ENCODE data around the gene TMEM248. TPM values are rescaled to one million over a fixed set of nuclear protein-coding genes. Genes with fewer than 3 reads are reported as not detected.
"Not testable (repeated sequence)": the region's sequence is repeated elsewhere in the genome, so short reads cannot be mapped to it uniquely, and the experiment has no call there.

TMEM248 gene
- total RNA-seq, 2 experiments from 2014 or later, result 88.3 to 91.6 TPM

DNA sequence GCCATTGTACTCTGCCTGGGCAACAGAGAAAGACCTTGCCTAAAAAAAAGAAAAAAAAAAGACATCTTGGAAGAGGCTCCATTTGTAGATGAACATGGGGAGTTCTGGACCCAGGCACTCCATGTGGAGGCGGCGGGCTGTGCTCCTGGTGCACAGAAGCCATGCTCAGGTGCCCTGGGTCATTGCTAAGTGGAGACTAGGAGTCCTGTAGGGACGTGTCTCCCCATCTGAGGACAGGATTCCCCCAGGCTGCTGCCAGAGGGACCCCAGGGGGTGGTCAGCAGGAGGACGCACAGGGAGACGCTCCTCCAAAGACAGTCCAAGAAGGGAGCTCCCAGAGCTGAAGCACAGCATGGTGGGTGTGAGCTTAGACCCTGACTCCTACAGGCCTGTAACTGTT lies 40.1 kb downstream of the TMEM248 start:
- no peaks in the 10 kb centered on the region for H3K4me1 Mint-ChIP-seq
- H3K4me3 Mint-ChIP-seq, result no peak overlapping the region
- H3K27me3 Mint-ChIP-seq, result no peaks in the 10 kb centered on the region
- DNase-seq, result no peak
- ChIA-PET CTCF (no interaction called here), POLR2A (no interaction called here)
- no peak overlapping the region for H3K27ac Mint-ChIP-seq
- H3K36me3 Mint-ChIP-seq (ENCODE audit: low read depth), result peaks cover 35% of the 10 kb centered on the region
- no peaks in the 10 kb centered on the region for H3K9me3 Mint-ChIP-seq

DNA sequence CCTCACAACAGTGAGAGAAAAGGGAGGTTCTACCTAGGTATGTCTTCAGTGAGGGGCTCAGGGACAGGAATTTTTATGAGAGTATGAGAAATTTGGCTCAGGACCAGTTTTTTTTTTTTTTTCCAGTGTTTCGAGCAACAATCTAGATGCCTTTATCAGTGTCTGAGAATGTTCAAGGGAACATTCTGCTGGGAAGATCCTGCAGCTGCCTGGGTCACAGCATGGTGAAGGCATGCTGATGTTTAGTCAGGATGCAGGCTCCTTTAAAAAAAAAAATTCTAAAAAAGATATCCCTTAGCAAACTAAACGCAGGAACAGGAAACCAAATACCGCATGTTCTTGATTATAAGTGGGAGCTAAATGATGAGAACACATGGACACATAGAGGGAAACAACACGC lies 43.4 kb downstream of the TMEM248 start:
- H3K27ac Mint-ChIP-seq, result no peak overlapping the region
- H3K4me3 Mint-ChIP-seq, result no peak overlapping the region

DNA sequence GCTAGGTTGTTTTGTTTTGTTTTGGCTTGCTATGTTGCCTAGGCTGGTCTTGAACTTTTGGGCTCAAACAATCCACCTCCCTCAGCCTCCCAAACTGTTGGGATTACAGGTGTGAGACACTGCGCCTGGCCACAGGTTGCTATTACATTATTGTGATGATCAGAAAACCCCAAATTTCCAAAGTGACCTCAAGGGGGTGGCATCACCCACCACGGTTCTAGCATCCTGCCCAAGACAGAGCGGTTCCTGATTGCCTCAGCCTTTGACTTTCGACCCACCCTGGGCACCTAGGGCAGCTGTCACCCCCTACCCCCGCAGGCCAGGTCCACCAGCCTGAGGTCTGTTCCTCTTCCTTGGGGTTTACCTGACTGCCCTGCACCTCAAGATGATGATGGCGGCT lies 46.0 kb downstream of the TMEM248 start:
- no peak overlapping the region for H3K4me3 Mint-ChIP-seq
- CTCF ChIA-PET, result no interaction called here
- H3K27ac Mint-ChIP-seq, result no peak overlapping the region
- POLR2A ChIA-PET, result interaction anchor here (1.5 kb wide), 1 partner anchor 46 kb away, joined by 5 read pairs; the partner anchor contains the start of gene TMEM248
- no peaks in the 10 kb centered on the region for H3K36me3 Mint-ChIP-seq (ENCODE audit: low read depth)
- H3K4me1 Mint-ChIP-seq, result no peaks in the 10 kb centered on the region
- DNase-seq, result no peak
- H3K27me3 Mint-ChIP-seq, result no peaks in the 10 kb centered on the region
- no peaks in the 10 kb centered on the region for H3K9me3 Mint-ChIP-seq

More for the DNA sequence above, 43.4 kb downstream of the TMEM248 start:
- no peaks in the 10 kb centered on the region for H3K4me1 Mint-ChIP-seq
- peaks cover 10% of the 10 kb centered on the region for H3K36me3 Mint-ChIP-seq (ENCODE audit: low read depth)
- ChIA-PET POLR2A (no interaction called here), CTCF (no interaction called here)
- H3K9me3 Mint-ChIP-seq, result no peaks in the 10 kb centered on the region
- DNase-seq, result no peak
- no peaks in the 10 kb centered on the region for H3K27me3 Mint-ChIP-seq

DNA sequence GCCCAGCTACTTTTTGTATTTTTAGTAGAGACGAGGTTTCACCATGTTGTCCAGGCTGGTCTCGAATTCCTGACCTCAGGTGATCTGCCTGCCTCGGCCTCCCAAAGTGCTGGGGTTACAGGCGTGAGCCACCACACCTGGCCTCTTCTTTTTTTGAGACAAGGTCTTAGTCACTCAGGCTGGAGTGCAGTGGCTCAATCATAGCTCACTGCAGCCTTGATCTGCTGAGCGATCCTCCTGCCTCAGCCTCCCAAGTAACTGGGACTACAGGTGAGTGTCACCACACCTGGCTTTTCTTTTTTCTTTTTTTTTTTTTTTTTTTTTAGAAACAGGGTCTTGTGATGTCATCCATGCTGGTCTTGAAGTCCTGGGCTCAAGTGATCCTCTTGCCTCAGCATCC lies 48.0 kb downstream of the TMEM248 start:
- CTCF ChIA-PET; H3K27me3 Mint-ChIP-seq; H3K4me1 Mint-ChIP-seq; DNase-seq; H3K4me3 Mint-ChIP-seq; POLR2A ChIA-PET; H3K36me3 Mint-ChIP-seq (ENCODE audit: low read depth); H3K9me3 Mint-ChIP-seq; H3K27ac Mint-ChIP-seq: not testable (repeated sequence)

DNA sequence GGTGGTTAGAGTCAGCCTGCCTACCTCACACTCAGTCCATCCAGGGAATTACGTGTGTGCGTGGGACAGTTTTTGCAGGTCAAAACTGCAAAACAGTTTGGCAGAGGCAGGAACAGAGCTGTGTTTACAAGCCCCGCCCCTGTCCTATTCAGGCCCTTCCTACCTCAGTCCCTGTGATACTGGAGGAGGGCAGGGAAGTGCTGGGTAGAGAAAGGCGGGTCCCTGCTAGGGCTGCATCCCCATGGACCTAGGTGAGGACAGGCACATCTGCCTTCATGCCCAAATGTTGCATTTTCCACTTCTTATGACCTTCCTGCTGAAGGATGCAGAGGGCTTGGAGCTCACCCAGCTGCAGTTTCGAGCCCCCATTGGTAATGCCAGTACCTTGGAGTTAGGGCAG lies 49.3 kb downstream of the TMEM248 start:
- H3K27ac Mint-ChIP-seq, result no peak overlapping the region
- no peaks in the 10 kb centered on the region for H3K4me1 Mint-ChIP-seq

DNA sequence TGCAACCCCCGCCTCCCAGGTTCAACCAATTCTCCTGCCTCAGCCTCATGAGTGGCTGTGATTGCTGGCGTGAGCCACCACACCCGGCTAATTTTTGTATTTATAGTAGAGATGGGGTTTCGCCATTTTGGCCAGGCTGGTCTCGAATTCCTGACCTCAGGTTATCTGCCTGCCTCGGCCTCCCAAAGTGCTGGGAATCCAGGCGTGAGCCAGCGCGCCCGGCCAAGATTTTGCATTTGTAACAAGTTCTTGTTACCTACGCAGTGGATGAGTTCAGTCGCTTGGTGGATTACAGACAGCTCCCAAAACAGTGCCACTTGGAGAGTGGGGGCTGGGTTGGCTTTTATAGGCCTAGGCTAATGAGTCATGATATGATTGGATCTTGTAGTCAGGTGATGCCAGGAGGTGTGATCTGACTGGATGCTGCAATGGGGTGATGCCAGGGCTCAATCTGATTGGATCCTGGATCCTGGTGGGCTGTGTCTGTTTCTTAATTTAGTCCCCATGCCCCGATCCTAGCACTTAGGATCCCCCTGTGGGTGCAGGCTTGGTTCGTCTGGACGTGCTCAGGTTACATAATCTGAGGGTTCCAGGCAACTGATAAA lies 54.1 kb downstream of the TMEM248 start:
- Mint-ChIP-seq H3K27ac (no peak overlapping the region), H3K4me1 (no peaks in the 10 kb centered on the region), H3K27me3 (no peaks in the 10 kb centered on the region), H3K9me3 (peaks cover 5% of the 10 kb centered on the region), H3K36me3 (ENCODE audit: low read depth) (peaks cover under 1% of the 10 kb centered on the region), H3K4me3 (no peak overlapping the region)
- POLR2A ChIA-PET, result no interaction called here
- CTCF ChIA-PET, result no interaction called here
- DNase-seq, result no peak

More for the DNA sequence above, 49.3 kb downstream of the TMEM248 start:
- ChIA-PET CTCF (interaction anchor here (0.6 kb wide), 1 partner anchor 14 kb away, joined by 3 read pairs; no protein-coding TSS in a partner anchor), POLR2A (no interaction called here)
- DNase-seq, result no peak
- Mint-ChIP-seq H3K9me3 (no peaks in the 10 kb centered on the region), H3K4me3 (no peak overlapping the region), H3K27me3 (no peaks in the 10 kb centered on the region), H3K36me3 (ENCODE audit: low read depth) (no peaks in the 10 kb centered on the region)

DNA sequence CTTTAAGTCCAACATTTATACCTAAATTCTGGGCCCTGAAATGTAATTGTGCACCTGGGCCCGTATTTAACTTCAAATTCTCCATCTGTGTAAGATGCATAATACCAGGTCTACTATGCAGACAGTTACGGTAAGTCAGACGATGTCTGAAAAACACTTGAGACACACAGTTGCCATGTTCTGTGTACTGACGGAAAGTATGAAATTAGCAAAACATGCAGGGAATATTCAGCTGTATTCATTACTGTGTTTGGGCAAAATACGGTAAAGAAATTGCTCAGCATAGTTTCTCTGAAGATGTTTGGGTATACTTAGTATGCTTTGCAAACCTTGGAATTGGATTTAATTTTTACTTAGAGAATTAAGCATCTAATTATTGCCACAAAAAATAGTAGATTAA lies 57.3 kb downstream of the TMEM248 start:
- CTCF ChIA-PET; POLR2A ChIA-PET; DNase-seq; H3K4me1 Mint-ChIP-seq; H3K4me3 Mint-ChIP-seq; H3K36me3 Mint-ChIP-seq (ENCODE audit: low read depth); H3K27ac Mint-ChIP-seq; H3K27me3 Mint-ChIP-seq: not testable (repeated sequence)
- H3K9me3 Mint-ChIP-seq, result peaks cover 14% of the 10 kb centered on the region

DNA sequence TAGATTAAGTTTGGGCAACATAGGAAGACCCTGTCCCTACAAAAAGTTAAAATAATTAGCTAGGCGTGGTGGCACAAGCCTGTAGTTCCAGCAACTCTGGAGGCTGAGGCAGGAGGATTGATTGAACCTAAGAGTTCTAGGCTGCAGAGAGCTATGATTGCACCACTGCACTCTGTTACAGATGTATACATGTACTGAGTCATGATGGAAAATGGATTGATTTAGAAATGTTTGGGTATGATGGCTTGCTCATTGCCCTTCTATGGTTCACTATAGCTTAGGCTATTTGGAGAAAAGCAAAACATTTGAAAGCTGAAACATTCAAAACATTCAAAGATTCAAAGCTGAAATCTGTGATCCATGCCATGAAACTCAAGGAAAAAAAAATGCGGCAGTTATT lies 58.0 kb downstream of the TMEM248 start:
- DNase-seq; H3K36me3 Mint-ChIP-seq (ENCODE audit: low read depth); H3K27ac Mint-ChIP-seq; H3K27me3 Mint-ChIP-seq; POLR2A ChIA-PET; H3K4me3 Mint-ChIP-seq; H3K4me1 Mint-ChIP-seq: not testable (repeated sequence)
- peaks cover 14% of the 10 kb centered on the region for H3K9me3 Mint-ChIP-seq
- CTCF ChIA-PET, result interaction anchor here (0.6 to 0.7 kb wide), 2 partner anchors 9 to 47 kb away, joined by 3 read pairs; no protein-coding TSS in a partner anchor

DNA sequence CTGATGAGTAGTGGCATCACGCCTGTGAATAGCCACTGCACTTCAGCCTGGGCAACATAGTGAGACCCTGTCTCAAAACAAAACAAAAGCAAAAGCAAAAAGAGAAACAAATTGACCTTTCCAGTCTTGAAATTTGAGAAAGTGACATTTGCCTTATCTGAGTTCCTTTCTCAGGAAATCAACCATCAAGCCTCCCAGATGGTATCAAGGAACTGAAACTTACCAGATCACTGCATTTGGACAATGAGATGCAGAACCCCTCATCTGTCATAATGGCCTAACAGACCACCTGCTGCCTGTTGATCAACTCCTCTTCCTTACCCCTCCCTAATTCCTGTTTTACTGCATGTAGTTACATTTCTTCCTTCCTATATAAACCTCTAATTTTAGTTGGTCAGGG lies 59.3 kb downstream of the TMEM248 start:
- H3K27ac Mint-ChIP-seq; CTCF ChIA-PET; H3K27me3 Mint-ChIP-seq; H3K4me1 Mint-ChIP-seq; H3K36me3 Mint-ChIP-seq (ENCODE audit: low read depth); H3K4me3 Mint-ChIP-seq; POLR2A ChIA-PET; DNase-seq: not testable (repeated sequence)
- peaks cover 14% of the 10 kb centered on the region for H3K9me3 Mint-ChIP-seq

DNA sequence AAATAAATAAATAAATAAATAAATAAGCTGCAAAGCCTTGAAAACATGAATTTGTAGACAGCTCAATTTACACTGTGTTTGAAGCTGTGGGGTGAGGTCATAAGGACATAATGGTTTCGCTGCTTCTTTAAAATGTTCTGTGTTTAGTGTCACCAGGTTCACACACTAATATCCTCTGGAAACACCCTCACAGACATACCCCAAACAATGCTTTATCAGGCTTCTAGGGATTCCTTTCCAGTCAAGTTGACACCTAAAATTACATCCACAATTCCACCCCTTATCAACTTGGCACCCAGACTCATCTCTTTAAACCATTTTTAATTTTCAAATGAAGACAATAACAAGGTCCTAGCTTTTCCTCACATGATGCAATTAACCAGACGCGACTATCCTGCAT lies 68.5 kb downstream of the TMEM248 start:
- H3K9me3 Mint-ChIP-seq, H3K4me3 Mint-ChIP-seq, H3K27me3 Mint-ChIP-seq, DNase-seq, H3K27ac Mint-ChIP-seq, CTCF ChIA-PET, POLR2A ChIA-PET: not testable (repeated sequence)
- Mint-ChIP-seq H3K4me1 (peaks cover 19% of the 10 kb centered on the region), H3K36me3 (ENCODE audit: low read depth) (peaks cover 37% of the 10 kb centered on the region)

DNA sequence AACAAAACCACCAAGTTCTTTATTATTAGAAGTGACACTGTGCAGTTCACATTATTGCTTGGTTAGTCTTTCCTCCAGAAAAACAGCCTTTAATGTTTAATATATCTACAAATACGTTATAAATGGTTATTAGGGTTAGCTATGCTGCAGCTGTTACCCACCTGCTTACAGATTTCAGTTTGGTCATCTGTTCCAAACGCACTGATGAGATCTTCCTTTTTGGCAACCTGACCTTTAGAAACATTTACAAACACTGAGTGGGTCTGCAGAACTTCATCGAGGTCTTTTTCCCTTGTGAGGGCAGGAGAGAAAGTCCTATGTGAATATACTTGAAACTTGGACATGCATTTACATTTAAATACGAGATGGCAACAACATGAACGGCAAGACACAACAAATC lies 73.0 kb downstream of the TMEM248 start:
- POLR2A ChIA-PET, result interaction anchor here (2.3 to 4.1 kb wide), 3 partner anchors 73 to 308 kb away, joined by 9 to 51 read pairs (median 31); partner anchors contain the start of gene TMEM248
- H3K27me3 Mint-ChIP-seq, H3K9me3 Mint-ChIP-seq, CTCF ChIA-PET, DNase-seq: not testable (repeated sequence)
- peak overlapping the region; percentile 100 for H3K27ac Mint-ChIP-seq
- H3K36me3 Mint-ChIP-seq (ENCODE audit: low read depth), result peaks cover 28% of the 10 kb centered on the region
- H3K4me1 Mint-ChIP-seq, result peaks cover 33% of the 10 kb centered on the region
- H3K4me3 Mint-ChIP-seq, result peak overlapping the region; percentile 98

DNA sequence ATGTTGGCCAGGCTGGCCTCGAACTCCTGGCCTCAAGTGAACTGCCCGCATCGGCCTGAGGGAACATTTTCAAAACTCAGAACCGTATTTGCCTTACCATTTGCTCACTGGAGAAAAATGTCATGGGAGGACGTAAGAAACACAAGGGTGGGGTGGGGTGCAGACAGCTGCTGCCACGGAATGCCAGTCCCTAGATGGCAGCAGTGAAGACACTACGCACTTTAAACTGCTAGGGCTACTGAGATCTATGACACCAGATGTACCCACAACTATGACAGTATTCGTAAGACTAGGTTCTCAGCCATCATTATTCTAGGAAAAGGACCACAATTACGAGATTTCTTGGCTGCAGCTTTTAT lies 73.6 kb downstream of the TMEM248 start:
- H3K27me3 Mint-ChIP-seq, H3K9me3 Mint-ChIP-seq: not testable (repeated sequence)
- H3K36me3 Mint-ChIP-seq (ENCODE audit: low read depth), result peaks cover 29% of the 10 kb centered on the region
- ChIA-PET POLR2A (interaction anchor here (0.7 to 4.1 kb wide), 8 partner anchors 73 to 501 kb away, joined by 4 to 51 read pairs (median 10); partner anchors contain the start of genes KCTD7, RABGEF1 and TMEM248), CTCF (interaction anchor here (0.7 to 1.1 kb wide), 2 partner anchors 8 to 150 kb away, joined by 3 to 4 read pairs; no protein-coding TSS in a partner anchor)
- H3K4me1 Mint-ChIP-seq, result peaks cover 33% of the 10 kb centered on the region
- H3K4me3 Mint-ChIP-seq, result peak overlapping the region; percentile 98
- peak; percentile 68 for DNase-seq
- peak overlapping the region; percentile 100 for H3K27ac Mint-ChIP-seq

DNA sequence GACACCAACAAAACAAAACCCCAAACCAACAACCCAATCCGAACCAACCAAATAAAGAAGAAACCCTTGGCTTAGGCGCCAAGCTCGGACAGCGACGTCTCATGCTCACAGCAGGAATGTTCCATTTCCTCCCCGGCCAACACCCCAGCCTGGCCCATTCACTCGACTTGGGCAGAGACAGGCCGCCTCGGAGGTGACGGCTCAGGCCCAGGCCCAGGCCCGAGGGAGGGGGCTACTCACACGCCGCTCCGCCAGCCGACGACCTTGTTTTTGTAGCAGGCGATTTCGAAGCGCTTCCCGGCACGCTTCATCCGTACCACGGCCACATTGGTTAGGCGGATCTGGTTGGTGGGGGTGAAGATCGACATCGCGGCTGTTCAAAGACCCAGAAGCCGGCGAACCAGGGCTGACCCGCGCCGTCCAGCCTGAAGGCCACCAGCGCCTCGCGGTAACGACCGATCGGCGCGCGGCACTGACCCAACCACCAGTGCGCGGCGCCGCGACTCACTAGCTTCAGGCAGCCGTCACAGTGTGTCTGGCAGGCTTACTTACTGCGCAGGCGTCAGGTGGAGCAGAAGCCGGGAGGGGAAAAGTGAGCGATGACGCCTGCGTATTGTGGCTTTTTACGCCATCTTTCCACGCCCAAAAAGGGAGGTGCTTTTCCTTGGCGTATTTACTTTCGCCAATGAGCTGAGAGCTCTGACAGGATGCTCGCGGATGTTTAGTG lies 74.2 kb downstream of the TMEM248 start, which contains the start of gene SBDS:
Gene SBDS, minus strand, starts transcription at position 537 of the 727 bp plus-strand sequence. Its CDS starts 169 bp downstream, at position 368.
- Mint-ChIP-seq H3K4me1 (peaks cover 33% of the 10 kb centered on the region), H3K4me3 (peak within 1 kb of the TSS; percentile 98), H3K27ac (peak within 1 kb of the TSS; percentile 100), H3K36me3 (ENCODE audit: low read depth) (peaks cover 30% of the 10 kb centered on the region)
- CTCF ChIA-PET, result interaction anchor here (0.7 to 2.6 kb wide), 3 partner anchors 9 to 151 kb away, joined by 3 to 12 read pairs (median 4); no protein-coding TSS in a partner anchor
- POLR2A ChIA-PET, result interaction anchor here (0.7 to 4.1 kb wide), 12 partner anchors 74 to 1014 kb away, joined by 3 to 51 read pairs (median 7); partner anchors contain the start of genes ASL, KCTD7, RABGEF1 and TMEM248
- not testable (repeated sequence) for H3K27me3 Mint-ChIP-seq, H3K9me3 Mint-ChIP-seq
- peak; percentile 96 for DNase-seq
